Measurements from ENCODE around the gene GYG2.
"Not testable (repeated sequence)": the region's sequence is repeated elsewhere in the genome, so short reads cannot be mapped to it uniquely, and the experiment has no call there.

Gene GYG2

DNA sequence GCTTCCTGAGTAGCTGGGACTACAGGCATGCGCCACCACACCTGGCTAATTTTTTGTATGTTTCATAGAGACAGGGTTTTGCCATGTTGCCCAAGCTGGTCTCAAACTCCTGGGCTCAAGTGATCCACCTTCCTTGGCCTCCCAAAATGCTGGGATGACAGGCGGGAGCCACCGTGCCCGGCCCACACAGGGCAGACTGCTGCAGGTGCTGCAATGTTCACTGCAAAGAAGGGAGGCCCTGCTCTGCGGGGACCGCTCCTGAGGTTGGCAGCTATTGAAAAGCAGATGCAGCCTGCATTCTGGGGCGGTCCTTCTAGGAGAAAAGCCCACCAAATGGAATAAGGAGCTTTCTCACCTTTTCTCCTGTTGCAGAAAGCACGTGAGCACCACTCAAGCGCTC lies 95.4 kb downstream of the GYG2 start:
- DNase-seq = no peak
- Mint-ChIP-seq H3K9me3 (no peaks in the 10 kb centered on the region), H3K27me3 (peaks cover 10% of the 10 kb centered on the region), H3K27ac (no peak overlapping the region), H3K4me1 (ENCODE audit: low read depth) (peaks cover 2% of the 10 kb centered on the region), H3K4me3 (no peak overlapping the region), H3K36me3 (ENCODE audit: low read depth) (no peaks in the 10 kb centered on the region)

DNA sequence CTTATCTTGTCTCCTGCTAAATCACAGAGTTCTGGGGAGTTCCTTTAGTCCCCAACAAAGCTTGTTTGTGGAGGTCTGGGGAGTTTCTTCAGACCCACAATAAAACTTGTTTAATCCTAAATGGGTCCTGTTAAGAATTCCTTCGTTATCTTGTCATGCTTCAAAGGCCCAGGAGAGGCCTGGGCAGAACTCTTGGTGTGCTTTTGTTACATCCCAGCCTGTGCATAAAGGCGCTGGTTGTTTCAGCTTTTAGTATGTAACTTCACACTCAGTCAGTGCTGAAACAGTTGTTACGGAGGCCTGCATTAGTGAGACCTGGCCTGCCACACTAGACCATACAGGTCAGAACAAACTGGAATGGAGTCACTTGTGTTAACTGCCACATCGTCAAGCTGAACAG lies 97.5 kb downstream of the GYG2 start:
- not testable (repeated sequence) for H3K4me1 Mint-ChIP-seq (ENCODE audit: low read depth); H3K9me3 Mint-ChIP-seq; H3K36me3 Mint-ChIP-seq (ENCODE audit: low read depth); H3K27ac Mint-ChIP-seq; DNase-seq; H3K4me3 Mint-ChIP-seq
- peaks cover 24% of the 10 kb centered on the region for H3K27me3 Mint-ChIP-seq

DNA sequence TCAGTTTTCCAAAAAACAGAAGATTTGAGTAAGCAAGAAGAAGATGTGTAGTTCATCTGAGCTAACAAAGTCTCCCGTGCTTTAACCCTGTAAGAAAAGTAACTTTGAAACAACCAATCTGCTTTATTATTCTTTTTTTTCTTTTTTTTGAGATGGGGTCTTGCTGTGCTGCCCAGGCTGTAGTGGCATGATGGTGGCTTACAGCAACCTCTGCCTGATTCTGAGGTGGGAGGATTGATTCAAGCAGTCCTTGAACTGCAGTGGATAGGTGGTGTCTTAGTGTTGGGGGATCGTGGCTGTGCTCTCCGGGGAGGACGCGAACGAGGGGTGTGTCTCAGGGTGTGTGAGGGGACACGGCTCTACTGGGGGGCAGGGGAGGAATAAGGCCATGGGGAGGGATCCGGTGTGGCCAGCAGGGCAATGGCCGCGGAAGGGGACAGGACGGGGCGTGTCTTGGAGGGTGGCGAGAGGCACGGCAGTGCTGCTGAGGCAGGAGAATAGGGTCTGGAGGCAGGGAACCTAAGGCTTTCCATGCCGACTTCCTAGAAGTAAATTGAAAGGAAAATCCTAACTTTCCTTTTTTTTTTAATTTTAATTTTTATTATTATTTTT lies 98.0 kb downstream of the GYG2 start:
- no peak overlapping the region for H3K4me3 Mint-ChIP-seq
- DNase-seq = no peak
- H3K36me3 Mint-ChIP-seq (ENCODE audit: low read depth) = no peaks in the 10 kb centered on the region
- no peak overlapping the region for H3K27ac Mint-ChIP-seq
- peaks cover 7% of the 10 kb centered on the region for H3K9me3 Mint-ChIP-seq
- H3K4me1 Mint-ChIP-seq (ENCODE audit: low read depth) = peaks cover 2% of the 10 kb centered on the region
- peaks cover 28% of the 10 kb centered on the region for H3K27me3 Mint-ChIP-seq

DNA sequence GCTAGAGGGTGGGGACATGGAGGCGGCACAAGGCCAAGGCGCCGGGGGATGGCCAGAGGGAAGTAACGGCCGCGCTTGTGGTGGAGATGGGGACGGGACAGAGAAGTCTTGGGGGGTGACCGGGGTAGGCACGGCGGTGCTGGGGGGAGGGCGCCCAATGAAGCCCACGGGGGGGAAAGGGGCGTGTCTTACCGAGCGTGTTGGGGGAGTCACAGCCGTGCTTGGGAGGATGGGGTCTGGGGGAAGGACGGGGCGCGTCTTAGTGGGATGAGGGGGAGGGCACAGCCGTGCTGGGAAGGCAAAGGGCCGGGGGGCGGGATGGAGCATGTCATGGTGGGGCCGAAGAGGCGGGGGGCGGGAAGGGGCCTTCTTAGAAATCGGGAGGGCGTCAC lies 99.5 kb downstream of the GYG2 start:
- Mint-ChIP-seq H3K27ac (no peak overlapping the region), H3K9me3 (peaks cover 7% of the 10 kb centered on the region), H3K4me3 (peak overlapping the region; percentile 25), H3K36me3 (ENCODE audit: low read depth) (no peaks in the 10 kb centered on the region), H3K4me1 (ENCODE audit: low read depth) (peaks cover 2% of the 10 kb centered on the region), H3K27me3 (peaks cover 36% of the 10 kb centered on the region)
- DNase-seq = no peak

DNA sequence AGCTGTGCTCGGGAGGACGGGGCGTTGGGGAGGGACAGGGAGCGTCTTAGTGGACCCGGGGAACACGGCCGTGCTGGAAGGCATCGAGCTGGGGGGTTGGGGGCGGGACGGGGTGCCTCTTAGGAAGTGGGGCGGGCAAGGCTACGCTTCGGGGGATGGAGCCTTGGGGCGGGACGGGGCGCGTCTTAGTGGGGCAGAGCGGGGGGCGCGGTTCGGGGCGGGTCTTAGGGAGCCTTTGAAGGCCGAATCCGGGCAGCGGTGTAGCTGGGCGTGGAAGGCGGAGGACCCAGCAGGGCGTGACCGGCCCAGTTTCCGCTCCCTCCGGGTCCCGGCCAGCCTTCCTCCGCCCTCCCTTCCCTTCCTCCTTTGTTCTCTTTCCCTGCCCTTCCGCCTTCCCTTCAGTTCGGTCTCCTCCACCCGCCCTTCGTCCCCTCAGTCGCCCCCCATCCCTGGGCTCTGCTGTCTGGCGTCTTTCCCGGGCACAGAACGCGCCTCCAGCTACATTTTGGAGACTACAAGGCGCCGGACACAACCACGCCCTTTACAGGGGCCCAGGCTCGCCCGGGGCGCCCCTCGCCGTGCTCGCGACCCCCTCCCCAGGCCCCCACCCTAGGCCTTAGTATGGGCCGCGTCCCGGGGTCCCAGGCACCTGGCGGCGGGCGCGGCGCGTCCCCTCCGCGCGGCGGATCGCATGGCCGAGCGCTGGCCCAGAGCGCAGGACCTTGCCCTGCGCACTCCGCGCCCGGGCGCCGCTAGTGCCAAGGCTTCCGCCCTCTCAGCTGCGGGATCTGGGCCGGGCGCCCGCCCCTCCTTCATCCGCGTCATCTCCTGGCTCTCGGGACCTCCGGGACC lies 100.1 kb downstream of the GYG2 start, which contains the start of gene ARSD:
ARSD (minus strand) TSS at position 757 of the 852 bp plus-strand sequence; CDS start at position 693, 64 bp downstream.
- Mint-ChIP-seq H3K9me3 (peaks cover 7% of the 10 kb centered on the region), H3K36me3 (ENCODE audit: low read depth) (no peaks in the 10 kb centered on the region), H3K27ac (no peak within 1 kb of the TSS), H3K4me3 (peak within 1 kb of the TSS; percentile 79), H3K4me1 (ENCODE audit: low read depth) (peaks cover 2% of the 10 kb centered on the region), H3K27me3 (peaks cover 42% of the 10 kb centered on the region)
- DNase-seq = peak; percentile 66

DNA sequence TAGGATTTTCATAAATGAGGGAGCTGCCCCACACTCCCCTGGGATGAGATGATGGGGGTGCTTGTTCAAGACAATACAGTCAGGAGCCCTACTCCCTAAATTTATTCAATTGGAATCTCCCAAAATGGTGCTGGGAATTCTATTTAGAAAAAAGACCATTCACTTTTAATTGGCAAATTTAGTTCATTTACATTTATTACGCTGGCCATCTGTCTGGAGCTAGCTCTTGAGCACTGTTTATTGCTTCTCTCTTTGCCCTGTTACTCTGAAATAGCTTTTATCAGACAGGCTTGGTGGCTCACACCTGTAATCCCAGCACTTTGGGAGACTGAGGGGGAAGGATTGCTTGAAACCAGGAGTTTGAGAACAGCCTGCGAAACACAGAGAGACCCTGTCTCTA lies 102.4 kb downstream of the GYG2 start:
- Mint-ChIP-seq H3K27me3 (peaks cover 48% of the 10 kb centered on the region), H3K36me3 (ENCODE audit: low read depth) (no peaks in the 10 kb centered on the region), H3K9me3 (peaks cover 7% of the 10 kb centered on the region), H3K4me1 (ENCODE audit: low read depth) (peaks cover 2% of the 10 kb centered on the region), H3K27ac (no peak overlapping the region), H3K4me3 (no peak overlapping the region)
- DNase-seq = no peak

DNA sequence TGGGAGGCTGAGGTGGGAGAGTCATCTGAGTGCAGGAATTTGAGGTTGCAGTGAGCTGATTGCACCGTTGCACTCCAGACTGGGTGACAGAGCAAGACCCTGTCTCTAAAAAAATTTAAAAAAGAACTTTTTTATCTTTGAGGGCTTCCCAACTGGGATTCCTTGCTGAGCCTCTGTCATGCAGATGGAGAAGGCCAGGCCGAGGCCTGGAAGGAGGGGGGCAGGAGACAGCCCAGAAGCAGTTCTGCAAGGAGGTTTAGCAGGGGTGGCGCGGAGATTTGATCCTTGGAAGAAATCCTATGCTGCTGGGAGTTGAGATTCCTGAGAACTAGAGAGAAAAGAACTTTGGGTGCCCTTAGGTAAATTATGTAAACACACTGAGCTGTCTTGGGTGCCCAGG lies 102.9 kb downstream of the GYG2 start:
- Mint-ChIP-seq H3K27ac (no peak overlapping the region), H3K27me3 (peaks cover 48% of the 10 kb centered on the region), H3K4me1 (ENCODE audit: low read depth) (peaks cover 2% of the 10 kb centered on the region), H3K4me3 (no peak overlapping the region), H3K36me3 (ENCODE audit: low read depth) (no peaks in the 10 kb centered on the region), H3K9me3 (peaks cover 7% of the 10 kb centered on the region)
- no peak for DNase-seq

All from activated T-cell treated with anti-CD3 and anti-CD28 coated beads, Interleukin-2, amount 50 U/mL, for 24 hours (primary cell).